MCF 10A (cell line): ENCODE measurements around the gene GPR39. TPM values are rescaled to one million over a fixed set of nuclear protein-coding genes. Genes with fewer than 3 reads are reported as not detected.

Experiments used
- BruUV-seq: library from RNA; stranded (reverse); fragments of 400-500 nt; replicated peaks from 2 replicates; lab custom pipeline; 2021; lab: Mats Ljungman, UMichigan
- CTCF ChIA-PET: fragments of 300-600 bp; sonication (Branson Sonifier 250); formaldehyde crosslinking; extraction: SDS; loops from one replicate; lab custom pipeline; 2021; ENCODE audit warnings: antibody characterized with exemption, inconsistent platforms; lab: Yijun Ruan, JAX
- POLR2A ChIA-PET: fragments of 300-600, 350-650 bp; sonication (Branson Sonifier 250); formaldehyde crosslinking; extraction: SDS; loops from one replicate; lab custom pipeline; 2020; ENCODE audit warnings: antibody characterized with exemption, inconsistent platforms; lab: Yijun Ruan, JAX
- DNase-seq: peaks from one replicate; pipeline ENCODE4 v3.0.0-alpha.2; 2018; ENCODE audit not compliant: unreplicated experiment
- H3K27ac Mint-ChIP-seq: one replicate; pipeline ENCODE4 v1.8.0; 2022; ENCODE audit warnings: mild to moderate bottlenecking, low read depth, mixed read lengths; ENCODE audit not compliant: unreplicated experiment
- H3K27me3 Mint-ChIP-seq: one replicate; pipeline ENCODE4 v1.8.0; 2022; ENCODE audit warnings: mixed read lengths; ENCODE audit not compliant: insufficient read depth, unreplicated experiment
- H3K36me3 Mint-ChIP-seq: one replicate; pipeline ENCODE4 v1.8.0; 2022; ENCODE audit warnings: mild to moderate bottlenecking, moderate library complexity, mixed read lengths; ENCODE audit not compliant: insufficient read depth, unreplicated experiment
- H3K4me1 Mint-ChIP-seq: one replicate; pipeline ENCODE4 v1.8.0; 2022; ENCODE audit warnings: mixed read lengths; ENCODE audit not compliant: insufficient read depth, unreplicated experiment
- H3K4me3 Mint-ChIP-seq: one replicate; pipeline ENCODE4 v1.8.0; 2022; ENCODE audit warnings: mild to moderate bottlenecking, moderate library complexity, mixed read lengths; ENCODE audit not compliant: unreplicated experiment
- H3K9me3 Mint-ChIP-seq: one replicate; pipeline ENCODE4 v1.8.0; 2022; ENCODE audit warnings: mixed read lengths; ENCODE audit not compliant: unreplicated experiment
- CTCF ChIP-seq: fragments of 200-600 bp; IDR thresholded peaks from one replicate; pipeline ENCODE4 v1.8.0; 2022; ENCODE audit warnings: antibody characterized with exemption, mild to moderate bottlenecking; ENCODE audit not compliant: unreplicated experiment
- intact Hi-C: fragments of 100-400 bp; cut with micrococcal nuclease; formaldehyde crosslinking; loops from 2 replicates; pipeline ENCODE4 v1.14.1; 2022
- total RNA-seq: library from RNA; stranded (reverse); gene quantifications from 2 replicates; pipeline ENCODE4 v1.2.3, GENCODE V29; 2022

Gene GPR39
- total RNA-seq, 1 experiment from 2014 or later = 7.2 TPM

- H3K36me3 Mint-ChIP-seq = no peaks in the 10 kb centered on the region
- POLR2A ChIA-PET = no interaction called here
- H3K9me3 Mint-ChIP-seq = no peaks in the 10 kb centered on the region
- BruUV-seq = no TSS peak
- CTCF ChIA-PET = interaction anchor here (1.0 kb wide), 2 partner anchors 56 to 151 kb away, joined by 3 to 4 read pairs; no protein-coding TSS in a partner anchor
- intact Hi-C loops = loop anchor here (5.0 kb wide), 1 partner anchor 494 kb away; no protein-coding TSS in a partner anchor
- peaks cover 27% of the 10 kb centered on the region for H3K27me3 Mint-ChIP-seq
- no peak overlapping the region for H3K4me3 Mint-ChIP-seq
- DNase-seq = no peak
- H3K27ac Mint-ChIP-seq = no peak overlapping the region
- H3K4me1 Mint-ChIP-seq = no peaks in the 10 kb centered on the region
- no peak for TF ChIP-seq CTCF
Measured at GRCh38 chr2:132678483-132678882, 261.9 kb downstream of the GPR39 start.

DNA sequence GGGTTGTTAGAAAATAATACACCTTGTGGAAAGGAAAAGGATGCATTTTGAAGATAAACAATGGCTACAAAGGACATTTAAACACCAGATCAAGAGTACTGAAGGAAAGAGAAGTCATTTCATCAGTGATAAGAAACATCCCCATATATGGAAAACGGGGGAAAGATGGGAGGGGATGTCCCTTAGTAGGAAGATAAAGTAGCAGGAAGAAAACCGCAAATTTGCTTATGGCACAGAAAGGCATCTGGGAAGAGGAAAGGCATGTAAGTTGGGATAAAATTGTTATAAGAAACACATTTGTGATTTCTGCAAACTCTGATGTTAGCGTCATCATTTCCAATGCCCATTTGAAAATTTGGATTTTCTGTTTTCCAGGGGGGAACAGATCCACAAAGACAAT, 263.9 kb downstream of the GPR39 start:
- peaks cover 27% of the 10 kb centered on the region for H3K27me3 Mint-ChIP-seq
- ChIA-PET POLR2A (no interaction called here), CTCF (no interaction called here)
- BruUV-seq = no TSS peak
- H3K4me1 Mint-ChIP-seq = no peaks in the 10 kb centered on the region
- no peak overlapping the region for H3K27ac Mint-ChIP-seq
- intact Hi-C loops = no loop called here
- no peak overlapping the region for H3K4me3 Mint-ChIP-seq
- no peak for TF ChIP-seq CTCF
- no peaks in the 10 kb centered on the region for H3K9me3 Mint-ChIP-seq
- H3K36me3 Mint-ChIP-seq = no peaks in the 10 kb centered on the region
- DNase-seq = no peak

- H3K36me3 Mint-ChIP-seq = no peaks in the 10 kb centered on the region
- no peak overlapping the region for H3K4me3 Mint-ChIP-seq
- CTCF ChIA-PET = no interaction called here
- no peaks in the 10 kb centered on the region for H3K9me3 Mint-ChIP-seq
- POLR2A ChIA-PET = no interaction called here
- TF ChIP-seq CTCF = no peak
- no peaks in the 10 kb centered on the region for H3K4me1 Mint-ChIP-seq
- intact Hi-C loops = no loop called here
- DNase-seq = no peak
- H3K27ac Mint-ChIP-seq = no peak overlapping the region
- BruUV-seq = no TSS peak
- H3K27me3 Mint-ChIP-seq = peaks cover 27% of the 10 kb centered on the region
Measured at GRCh38 chr2:132681766-132682165, 265.2 kb downstream of the GPR39 start.

- intact Hi-C loops = no loop called here
- no peaks in the 10 kb centered on the region for H3K36me3 Mint-ChIP-seq
- TF ChIP-seq CTCF = no peak
- DNase-seq = no peak
- no TSS peak for BruUV-seq
- CTCF ChIA-PET = interaction anchor here (0.6 to 0.7 kb wide), 2 partner anchors 399 to 1132 kb away, joined by 3 read pairs; no protein-coding TSS in a partner anchor
- no peaks in the 10 kb centered on the region for H3K9me3 Mint-ChIP-seq
- no peaks in the 10 kb centered on the region for H3K27me3 Mint-ChIP-seq
- no peaks in the 10 kb centered on the region for H3K4me1 Mint-ChIP-seq
- no peak overlapping the region for H3K27ac Mint-ChIP-seq
- no peak overlapping the region for H3K4me3 Mint-ChIP-seq
- POLR2A ChIA-PET = no interaction called here
Measured at GRCh38 chr2:132690664-132691303, 274.2 kb downstream of the GPR39 start.
